ENCODE measurements around the gene SLC16A10.

Gene SLC16A10

GRCh38 chr6:111230351-111231089, 143.2 kb downstream of the SLC16A10 start:
- H3K27me3 ChIP-seq (ENCODE audit: control insufficient read depth, insufficient read depth, low read length), result no peaks in the 10 kb centered on the region
- H3K9ac ChIP-seq (ENCODE audit: low read depth, low read length), result peak overlapping the region; percentile 41
- H3K9me3 ChIP-seq (replicated peaks; ENCODE audit: low read length), result no peaks in the 10 kb centered on the region
- peaks cover 34% of the 10 kb centered on the region for H3K4me1 ChIP-seq (ENCODE audit: control insufficient read depth, insufficient read depth, low read length)
- H3K4me3 ChIP-seq (ENCODE audit: low read length), result no peak overlapping the region
- peak overlapping the region; percentile 25 for H3K4me2 ChIP-seq (ENCODE audit: low read length)
- no peaks in the 10 kb centered on the region for H3K36me3 ChIP-seq (ENCODE audit: insufficient read depth, low read length)

DNA sequence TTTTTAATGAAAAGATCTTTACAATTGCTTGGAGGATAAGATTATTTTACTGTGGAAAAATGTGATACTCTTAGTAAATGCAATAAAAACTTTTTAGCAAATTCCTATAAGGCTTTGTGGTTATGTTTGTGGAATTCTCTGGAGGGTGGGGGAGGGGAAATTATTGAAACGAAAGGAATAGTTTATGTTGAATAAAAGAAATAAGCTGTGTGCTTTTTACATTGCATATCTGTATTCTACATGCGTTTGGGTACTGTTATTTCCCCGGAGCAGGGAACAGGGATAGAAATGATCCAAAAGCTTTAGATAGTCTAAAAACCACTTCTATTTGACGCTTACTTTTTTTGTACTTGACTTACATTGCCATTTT, 143.8 kb downstream of the SLC16A10 start:
- Histone ChIP-seq H3K4me2 (ENCODE audit: low read length) (no peak overlapping the region), H3K27me3 (ENCODE audit: control insufficient read depth, insufficient read depth, low read length) (no peaks in the 10 kb centered on the region), H3K9me3 (replicated peaks; ENCODE audit: low read length) (no peaks in the 10 kb centered on the region), H3K4me1 (ENCODE audit: control insufficient read depth, insufficient read depth, low read length) (peaks cover 34% of the 10 kb centered on the region), H3K9ac (ENCODE audit: low read depth, low read length) (no peak overlapping the region), H3K36me3 (ENCODE audit: insufficient read depth, low read length) (no peaks in the 10 kb centered on the region), H3K4me3 (ENCODE audit: low read length) (no peak overlapping the region)

DNA sequence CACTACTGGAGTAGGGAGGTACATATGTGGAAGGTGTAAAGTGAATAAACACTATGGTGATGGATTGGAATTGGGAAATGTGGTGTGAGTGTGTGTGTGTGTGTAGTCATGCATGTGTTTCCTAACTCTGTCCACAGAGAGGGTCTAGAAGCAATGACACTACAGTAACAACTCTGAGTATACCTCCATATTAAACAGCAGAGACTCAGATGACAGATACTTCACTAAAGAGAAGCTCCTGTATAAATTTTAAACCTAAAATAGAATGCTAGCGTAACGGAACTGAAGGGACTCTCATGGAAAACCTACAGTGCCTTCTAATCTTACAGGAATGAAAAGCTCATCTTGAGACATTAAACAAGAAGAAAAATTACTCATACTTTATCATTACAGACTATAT, 150.5 kb downstream of the SLC16A10 start:
- H3K4me2 ChIP-seq (ENCODE audit: low read length), result no peak overlapping the region
- H3K4me1 ChIP-seq (ENCODE audit: control insufficient read depth, insufficient read depth, low read length), result peaks cover 31% of the 10 kb centered on the region
- no peaks in the 10 kb centered on the region for H3K27me3 ChIP-seq (ENCODE audit: control insufficient read depth, insufficient read depth, low read length)
- H3K9me3 ChIP-seq (replicated peaks; ENCODE audit: low read length), result no peaks in the 10 kb centered on the region
- no peaks in the 10 kb centered on the region for H3K36me3 ChIP-seq (ENCODE audit: insufficient read depth, low read length)
- no peak overlapping the region for H3K4me3 ChIP-seq (ENCODE audit: low read length)
- H3K9ac ChIP-seq (ENCODE audit: low read depth, low read length), result no peak overlapping the region

- peak overlapping the region; percentile 8 for H3K4me2 ChIP-seq (ENCODE audit: low read length)
- H3K9ac ChIP-seq (ENCODE audit: low read depth, low read length), result no peak overlapping the region
- no peaks in the 10 kb centered on the region for H3K27me3 ChIP-seq (ENCODE audit: control insufficient read depth, insufficient read depth, low read length)
- H3K9me3 ChIP-seq (replicated peaks; ENCODE audit: low read length), result no peaks in the 10 kb centered on the region
- H3K4me3 ChIP-seq (ENCODE audit: low read length), result no peak overlapping the region
- peaks cover 35% of the 10 kb centered on the region for H3K4me1 ChIP-seq (ENCODE audit: control insufficient read depth, insufficient read depth, low read length)
- H3K36me3 ChIP-seq (ENCODE audit: insufficient read depth, low read length), result no peaks in the 10 kb centered on the region
Observed at GRCh38 chr6:111238464-111239119, 151.3 kb downstream of the SLC16A10 start.

DNA sequence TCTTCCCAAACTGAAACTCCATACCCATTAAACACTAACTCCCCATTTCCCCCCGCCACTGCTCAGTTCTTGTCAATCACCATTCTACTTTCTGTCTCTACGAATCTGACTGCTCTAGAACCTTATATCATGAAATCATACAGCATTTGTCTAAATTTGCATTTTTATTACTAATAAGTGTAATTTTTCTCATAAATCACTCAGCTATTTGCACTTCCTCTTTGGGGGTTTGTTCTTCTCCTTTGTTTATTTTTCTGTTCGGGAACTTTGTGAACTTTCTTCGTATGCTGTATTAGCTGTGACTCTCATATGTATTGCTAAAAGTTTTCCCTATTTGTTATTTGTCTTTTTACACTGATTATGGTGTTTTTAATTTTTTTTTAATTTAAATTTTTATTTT, 152.2 kb downstream of the SLC16A10 start:
- Histone ChIP-seq H3K4me3 (ENCODE audit: low read length) (no peak overlapping the region), H3K4me2 (ENCODE audit: low read length) (no peak overlapping the region), H3K4me1 (ENCODE audit: control insufficient read depth, insufficient read depth, low read length) (peaks cover 35% of the 10 kb centered on the region), H3K36me3 (ENCODE audit: insufficient read depth, low read length) (no peaks in the 10 kb centered on the region), H3K9ac (ENCODE audit: low read depth, low read length) (no peak overlapping the region), H3K9me3 (replicated peaks; ENCODE audit: low read length) (no peaks in the 10 kb centered on the region), H3K27me3 (ENCODE audit: control insufficient read depth, insufficient read depth, low read length) (no peaks in the 10 kb centered on the region)

- no peak overlapping the region for H3K9ac ChIP-seq (ENCODE audit: low read depth, low read length)
- no peaks in the 10 kb centered on the region for H3K27me3 ChIP-seq (ENCODE audit: control insufficient read depth, insufficient read depth, low read length)
- no peak overlapping the region for H3K4me3 ChIP-seq (ENCODE audit: low read length)
Observed at GRCh38 chr6:111242452-111242851, 155.1 kb downstream of the SLC16A10 start.

GRCh38 chr6:111243095-111243494, 155.8 kb downstream of the SLC16A10 start:
- Histone ChIP-seq H3K27me3 (ENCODE audit: control insufficient read depth, insufficient read depth, low read length) (no peaks in the 10 kb centered on the region), H3K4me1 (ENCODE audit: control insufficient read depth, insufficient read depth, low read length) (peaks cover 28% of the 10 kb centered on the region), H3K9ac (ENCODE audit: low read depth, low read length) (no peak overlapping the region), H3K36me3 (ENCODE audit: insufficient read depth, low read length) (no peaks in the 10 kb centered on the region), H3K9me3 (replicated peaks; ENCODE audit: low read length) (no peaks in the 10 kb centered on the region), H3K4me3 (ENCODE audit: low read length) (no peak overlapping the region), H3K4me2 (ENCODE audit: low read length) (no peak overlapping the region)

More at GRCh38 chr6:111242452-111242851, 155.1 kb downstream of the SLC16A10 start:
- Histone ChIP-seq H3K9me3 (replicated peaks; ENCODE audit: low read length) (no peaks in the 10 kb centered on the region), H3K36me3 (ENCODE audit: insufficient read depth, low read length) (no peaks in the 10 kb centered on the region), H3K4me2 (ENCODE audit: low read length) (peak overlapping the region; percentile 51), H3K4me1 (ENCODE audit: control insufficient read depth, insufficient read depth, low read length) (peaks cover 35% of the 10 kb centered on the region)

GRCh38 chr6:111248789-111249188, 161.5 kb downstream of the SLC16A10 start:
- no peaks in the 10 kb centered on the region for H3K4me1 ChIP-seq (ENCODE audit: control insufficient read depth, insufficient read depth, low read length)
- no peaks in the 10 kb centered on the region for H3K9me3 ChIP-seq (replicated peaks; ENCODE audit: low read length)
- no peaks in the 10 kb centered on the region for H3K36me3 ChIP-seq (ENCODE audit: insufficient read depth, low read length)
- H3K4me2 ChIP-seq (ENCODE audit: low read length), result no peak overlapping the region
- H3K4me3 ChIP-seq (ENCODE audit: low read length), result no peak overlapping the region
- H3K9ac ChIP-seq (ENCODE audit: low read depth, low read length), result no peak overlapping the region
- H3K27me3 ChIP-seq (ENCODE audit: control insufficient read depth, insufficient read depth, low read length), result no peaks in the 10 kb centered on the region

- no peak overlapping the region for H3K9ac ChIP-seq (ENCODE audit: low read depth, low read length)
- no peaks in the 10 kb centered on the region for H3K4me1 ChIP-seq (ENCODE audit: control insufficient read depth, insufficient read depth, low read length)
- H3K4me2 ChIP-seq (ENCODE audit: low read length), result no peak overlapping the region
- no peaks in the 10 kb centered on the region for H3K36me3 ChIP-seq (ENCODE audit: insufficient read depth, low read length)
- no peak overlapping the region for H3K4me3 ChIP-seq (ENCODE audit: low read length)
- no peaks in the 10 kb centered on the region for H3K27me3 ChIP-seq (ENCODE audit: control insufficient read depth, insufficient read depth, low read length)
- H3K9me3 ChIP-seq (replicated peaks; ENCODE audit: low read length), result no peaks in the 10 kb centered on the region
Observed at GRCh38 chr6:111250791-111251354, 163.6 kb downstream of the SLC16A10 start.

DNA sequence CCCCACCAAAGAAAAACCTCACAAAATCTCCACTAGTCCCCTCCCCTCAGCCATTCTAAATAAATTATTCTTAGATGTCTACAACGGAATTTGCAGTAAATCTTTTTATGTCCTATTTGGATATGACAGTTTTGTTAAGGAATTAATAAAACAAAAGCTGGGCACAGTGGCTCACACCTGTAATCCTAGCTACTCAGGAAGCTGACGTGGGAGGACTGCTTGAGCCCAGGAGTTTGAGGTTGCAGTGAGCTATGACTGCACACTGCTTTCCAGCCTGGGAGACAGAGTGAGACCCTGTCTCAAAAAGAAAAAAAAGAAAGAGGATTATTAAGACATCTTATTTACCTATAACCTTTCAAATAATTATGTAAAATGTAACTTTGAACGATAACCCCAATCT, 165.4 kb downstream of the SLC16A10 start:
- Histone ChIP-seq H3K4me2 (ENCODE audit: low read length) (no peak overlapping the region), H3K4me3 (ENCODE audit: low read length) (no peak overlapping the region), H3K36me3 (ENCODE audit: insufficient read depth, low read length) (no peaks in the 10 kb centered on the region), H3K4me1 (ENCODE audit: control insufficient read depth, insufficient read depth, low read length) (no peaks in the 10 kb centered on the region), H3K9me3 (replicated peaks; ENCODE audit: low read length) (no peaks in the 10 kb centered on the region), H3K27me3 (ENCODE audit: control insufficient read depth, insufficient read depth, low read length) (no peaks in the 10 kb centered on the region), H3K9ac (ENCODE audit: low read depth, low read length) (no peak overlapping the region)

- H3K4me3 ChIP-seq (ENCODE audit: low read length), result no peak overlapping the region
- no peaks in the 10 kb centered on the region for H3K9me3 ChIP-seq (replicated peaks; ENCODE audit: low read length)
- H3K36me3 ChIP-seq (ENCODE audit: insufficient read depth, low read length), result no peaks in the 10 kb centered on the region
- no peak overlapping the region for H3K9ac ChIP-seq (ENCODE audit: low read depth, low read length)
- peaks cover 5% of the 10 kb centered on the region for H3K4me1 ChIP-seq (ENCODE audit: control insufficient read depth, insufficient read depth, low read length)
- no peaks in the 10 kb centered on the region for H3K27me3 ChIP-seq (ENCODE audit: control insufficient read depth, insufficient read depth, low read length)
- H3K4me2 ChIP-seq (ENCODE audit: low read length), result no peak overlapping the region
Observed at GRCh38 chr6:111254004-111254778, 166.9 kb downstream of the SLC16A10 start.

All from skeletal muscle satellite cell (primary cell).